HG03460 (cell line): ENCODE measurements around the gene LMNTD2.
"Not testable (repeated sequence)": the region's sequence is repeated elsewhere in the genome, so short reads cannot be mapped to it uniquely, and the experiment has no call there.

Experiments used
- ATAC-seq: cut with Tn5 transposase; IDR thresholded peaks from one replicate; pipeline ENCODE4 v1.9.1; 2021; ENCODE audit not compliant: unreplicated experiment

The LMNTD2 gene

GRCh38 chr11:587546-587945, 27.0 kb upstream of the LMNTD2 start:
- no peak for ATAC-seq

DNA sequence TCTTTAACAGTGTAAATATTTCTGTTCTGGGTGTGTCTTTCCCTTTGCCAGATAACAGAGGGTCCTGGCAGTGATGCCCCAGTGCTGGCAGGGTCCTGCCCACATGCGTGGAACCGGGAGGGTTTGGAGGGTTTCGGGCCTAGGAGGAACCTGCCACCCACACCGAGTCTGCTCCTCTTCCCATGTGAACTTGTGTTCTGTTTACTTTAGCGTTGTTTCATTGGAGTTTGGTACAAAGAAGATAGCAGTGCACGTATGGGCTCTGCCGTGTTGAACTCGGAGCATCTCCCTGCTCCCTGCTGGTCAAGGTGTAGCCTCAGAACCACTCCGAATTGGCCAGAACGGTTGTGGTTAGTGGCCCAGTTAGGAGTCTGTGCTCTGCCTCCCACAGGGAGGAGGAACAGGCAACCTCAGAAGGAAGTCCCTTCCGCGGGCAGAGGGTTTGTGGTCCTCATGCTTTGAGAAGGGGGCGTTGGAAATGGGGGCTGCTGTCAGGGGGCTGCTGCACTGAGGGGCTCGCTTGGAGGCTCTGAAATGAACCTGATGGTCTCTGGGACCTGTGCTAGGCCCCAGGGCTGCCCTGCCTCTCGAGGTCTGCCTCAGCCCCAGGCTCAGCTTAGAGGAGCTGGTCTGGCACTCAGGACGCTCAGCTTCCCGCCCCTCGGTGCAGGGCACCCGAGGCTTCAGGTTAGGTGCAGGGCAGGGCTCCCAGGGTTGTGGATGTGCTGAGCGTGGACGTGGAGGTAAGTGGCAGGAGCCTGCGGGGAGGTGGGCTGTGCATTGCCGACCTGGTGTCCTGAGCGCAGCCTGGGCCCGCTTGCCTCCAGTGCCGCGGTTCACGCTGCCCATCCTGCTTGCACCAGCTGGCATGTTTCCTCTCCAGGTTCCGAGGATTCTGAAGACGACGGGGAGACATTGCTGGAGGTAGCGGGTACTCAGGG, 26.1 kb upstream of the LMNTD2 start:
- no peak for ATAC-seq

- no peak for ATAC-seq
Measured at GRCh38 chr11:584287-584686, 23.7 kb upstream of the LMNTD2 start.

DNA sequence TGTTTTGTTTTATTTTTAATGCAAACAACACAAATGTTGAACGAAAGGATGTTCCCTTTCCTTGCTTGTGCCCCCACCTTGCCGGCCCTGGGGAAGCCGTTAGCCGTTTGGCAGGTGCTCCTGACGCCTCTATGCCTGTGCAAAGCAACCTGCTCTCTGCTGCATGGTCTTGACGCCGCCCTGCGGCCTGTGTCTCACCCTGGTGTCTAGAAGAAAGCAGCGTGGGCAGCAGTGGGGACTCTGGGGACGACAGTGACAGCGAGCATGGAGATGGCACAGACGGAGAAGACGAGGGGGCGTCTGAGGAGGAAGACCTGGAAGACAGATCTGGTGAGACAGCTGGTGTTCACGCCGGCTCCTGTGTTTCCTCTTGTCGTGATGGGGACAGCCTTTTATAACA, 21.2 kb upstream of the LMNTD2 start:
- no peak for ATAC-seq

GRCh38 chr11:581342-581741, 20.8 kb upstream of the LMNTD2 start:
- no peak for ATAC-seq

DNA sequence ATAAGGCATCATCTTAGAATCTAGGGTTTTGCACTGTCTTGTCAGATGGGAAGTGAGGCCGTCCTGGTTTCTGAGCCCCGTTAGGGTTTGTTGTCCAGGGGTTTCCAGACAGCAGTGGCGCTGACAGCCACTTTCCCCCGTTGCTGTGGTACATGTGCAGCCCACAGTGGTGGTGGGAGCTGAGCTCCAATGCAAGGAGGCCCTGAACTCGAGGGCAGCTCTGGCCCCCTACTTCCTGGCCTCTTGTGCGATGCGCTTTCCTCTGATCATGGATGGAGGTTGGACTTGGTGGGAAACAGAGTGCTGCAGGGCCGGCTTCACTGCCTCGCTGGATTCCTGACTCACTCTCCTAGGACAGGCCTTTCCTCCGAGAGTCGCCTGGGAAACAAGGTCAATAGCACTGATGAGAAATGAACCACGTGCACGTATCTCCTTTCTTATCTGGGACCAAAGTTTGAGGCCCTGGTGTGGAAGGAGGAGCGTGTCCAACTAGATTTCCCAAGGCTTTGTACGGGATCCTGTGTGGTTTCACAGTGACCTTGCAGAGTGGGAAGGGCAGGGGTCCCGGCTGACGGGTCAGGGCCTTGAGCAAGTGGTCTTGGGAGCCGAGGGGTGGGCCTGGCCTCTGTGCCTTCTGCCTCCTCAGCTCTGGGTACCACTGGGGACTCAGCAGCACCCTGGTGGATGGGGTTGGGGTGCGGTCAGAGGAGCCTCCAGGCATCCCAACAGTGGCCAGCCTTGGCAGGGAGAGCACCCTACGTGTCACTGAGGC, 19.5 kb upstream of the LMNTD2 start:
- ATAC-seq = no peak

DNA sequence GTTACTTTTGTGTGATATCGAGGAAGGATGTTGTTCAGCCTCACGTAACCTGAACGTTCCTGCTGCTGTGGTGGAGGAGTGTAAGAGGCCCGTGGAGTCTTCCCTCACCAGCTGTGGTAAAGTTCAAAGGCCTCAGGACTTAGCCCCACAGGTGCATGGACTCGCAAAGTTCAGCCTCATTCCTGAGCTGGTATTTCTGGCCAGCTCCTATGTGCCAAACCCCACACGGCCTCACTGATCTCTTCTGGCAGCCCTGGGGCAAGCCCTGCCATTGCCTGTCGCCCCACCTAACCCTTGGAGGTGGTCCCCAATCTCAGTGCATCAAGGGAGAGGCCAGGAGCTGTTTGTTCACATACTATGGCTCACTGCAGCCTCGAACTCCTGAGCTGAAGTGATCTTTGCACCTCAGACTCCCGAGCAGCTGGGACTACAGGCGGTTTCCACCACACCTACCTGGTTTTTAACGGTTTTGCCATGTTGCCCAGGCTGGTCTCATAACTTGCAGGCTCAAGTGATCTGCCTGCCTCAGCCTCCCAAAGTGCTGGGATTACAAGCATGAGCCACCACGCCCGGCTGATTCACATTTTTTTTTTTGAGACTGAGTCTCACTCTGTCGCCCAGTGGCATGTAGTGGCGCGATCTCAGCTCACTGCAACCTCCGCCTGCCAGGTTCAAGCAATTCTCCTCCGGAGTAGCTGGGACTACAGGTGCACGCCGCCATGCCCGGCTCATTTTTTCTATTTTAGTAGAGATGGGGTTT, 17.9 kb upstream of the LMNTD2 start:
- no peak for ATAC-seq

GRCh38 chr11:577611-577894, 17.0 kb upstream of the LMNTD2 start:
- no peak for ATAC-seq

- no peak for ATAC-seq
Measured at GRCh38 chr11:576811-577610, 16.5 kb upstream of the LMNTD2 start.

- peak; percentile 84 for ATAC-seq
Measured at GRCh38 chr11:575996-576768, 15.6 kb upstream of the LMNTD2 start, which contains the start of gene PHRF1. Gene PHRF1 (plus strand): TSS chr11:576470. CDS start chr11:581513, 5,043 bp downstream.

- ATAC-seq = peak; percentile 22
Measured at GRCh38 chr11:575313-575995, 14.9 kb upstream of the LMNTD2 start.

- ATAC-seq = peak; percentile 7
Measured at GRCh38 chr11:574632-575312, 14.2 kb upstream of the LMNTD2 start.

GRCh38 chr11:574031-574570, 13.6 kb upstream of the LMNTD2 start:
- not testable (repeated sequence) for ATAC-seq

DNA sequence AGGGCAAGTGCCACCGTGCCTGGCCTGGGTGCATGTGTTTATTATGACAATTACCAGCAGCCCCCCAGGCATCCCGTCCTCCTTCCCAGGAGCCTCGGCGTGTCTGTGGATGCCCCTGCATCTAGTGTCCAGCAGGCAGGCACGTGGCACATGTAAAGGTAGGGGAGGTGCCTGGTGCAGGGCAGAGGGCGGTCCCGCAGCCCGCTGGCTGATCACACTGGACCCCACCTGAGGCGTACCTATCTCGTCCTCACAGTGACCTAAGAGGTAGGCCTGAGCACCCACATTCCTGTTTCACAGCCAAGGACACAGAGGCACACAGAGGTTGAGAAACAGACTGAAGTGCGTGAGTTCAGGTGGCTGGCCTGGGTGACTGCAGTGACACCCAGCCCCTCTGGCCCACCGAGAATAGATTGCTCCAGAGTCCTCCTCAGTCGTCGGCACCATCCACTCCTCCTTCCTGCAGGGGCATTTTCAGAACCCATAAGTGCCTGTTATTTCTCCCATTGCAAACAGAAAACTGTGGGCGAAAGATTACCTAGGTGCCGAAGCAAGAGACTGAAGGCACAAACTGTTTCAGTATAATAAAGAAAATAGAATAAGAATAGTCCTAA, 12.7 kb upstream of the LMNTD2 start:
- no peak for ATAC-seq

DNA sequence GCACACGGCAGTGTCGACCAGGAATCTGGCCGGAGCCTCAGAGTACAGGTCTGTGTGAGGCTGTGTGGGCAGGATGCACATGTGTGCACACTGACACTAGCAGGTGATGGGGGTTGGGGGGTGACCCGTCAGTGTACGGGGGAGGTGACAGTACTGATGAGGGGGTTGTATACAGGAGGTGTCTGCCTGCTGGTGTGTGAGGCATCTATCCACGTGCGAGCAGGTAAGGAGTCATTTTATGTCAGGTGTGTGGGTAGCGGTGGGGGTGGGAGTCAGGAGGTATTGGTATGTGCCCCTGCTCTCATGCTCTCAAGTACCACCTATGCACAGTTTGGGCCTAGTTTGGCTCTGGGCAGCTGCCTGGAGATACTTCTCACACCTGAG, 11.3 kb upstream of the LMNTD2 start:
- ATAC-seq = no peak

- ATAC-seq = no peak
Measured at GRCh38 chr11:569158-569885, 8.8 kb upstream of the LMNTD2 start.
